NB4 (cell line): Measurements from ENCODE around the gene RIMS4.

Experiments
- CTCF ChIP-seq: IDR thresholded peaks from one replicate; pipeline ENCODE4 v1.5.1; 2012; ENCODE audit warnings: low read depth, low read length
- MYC ChIP-seq: IDR thresholded peaks from 2 replicates; pipeline ENCODE4 v1.6.1; 2011; ENCODE audit warnings: low read depth, low read length
- POLR2A ChIP-seq: IDR thresholded peaks from 2 replicates; pipeline ENCODE4 v1.6.1; 2011; ENCODE audit warnings: mild to moderate bottlenecking; ENCODE audit not compliant: insufficient read length; ENCODE audit errors: extremely low read depth

DNA sequence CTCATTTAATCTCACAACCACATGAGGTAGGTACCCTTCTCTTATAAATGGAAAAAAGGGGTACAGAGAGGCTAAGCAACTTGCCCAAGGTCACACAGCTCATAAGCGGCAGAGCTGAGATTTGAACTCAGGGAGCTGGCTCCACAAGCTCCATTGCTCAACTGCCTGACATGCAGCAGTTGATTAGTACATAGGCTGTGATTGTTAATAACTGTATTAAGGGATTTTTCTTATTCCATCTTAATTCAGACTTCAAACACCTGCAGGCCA is 88.6 kb downstream of the RIMS4 start:
- TF ChIP-seq CTCF: no peak
- no peak for TF ChIP-seq POLR2A
- no peak for TF ChIP-seq MYC
